HG02943 (cell line): ENCODE results near the gene LTBP3.

ENCODE experiments used
- ATAC-seq: cut with Tn5 transposase; IDR thresholded peaks from one replicate; pipeline ENCODE4 v1.9.1; 2021; ENCODE audit warnings: mild to moderate bottlenecking, low read depth, moderate library complexity; ENCODE audit not compliant: unreplicated experiment

The LTBP3 gene

GRCh38 chr11:65586247-65586630 is 28.1 kb upstream of the LTBP3 start:
- ATAC-seq, result no peak

GRCh38 chr11:65585396-65586246 is 27.5 kb upstream of the LTBP3 start:
- ATAC-seq, result no peak

GRCh38 chr11:65584723-65585171 is 26.6 kb upstream of the LTBP3 start:
- no peak for ATAC-seq

DNA sequence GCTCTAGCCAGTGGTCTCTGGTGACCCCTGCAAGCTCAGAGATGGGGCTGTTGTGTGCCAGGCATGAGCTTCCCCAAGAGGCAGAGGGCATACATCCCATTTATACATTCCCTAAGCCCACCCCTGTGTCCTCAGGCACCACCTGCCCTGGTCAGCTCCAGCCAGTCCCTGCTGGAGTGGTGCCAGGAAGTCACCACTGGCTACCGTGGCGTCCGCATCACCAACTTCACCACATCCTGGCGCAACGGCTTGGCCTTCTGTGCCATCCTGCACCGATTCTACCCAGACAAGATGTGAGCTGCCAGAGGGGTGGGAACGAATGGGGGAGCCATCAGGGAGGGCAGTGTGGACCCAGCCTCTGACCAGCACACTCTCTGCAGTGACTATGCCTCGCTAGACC is 25.9 kb upstream of the LTBP3 start:
- ATAC-seq, result no peak

- no peak for ATAC-seq
Measured at GRCh38 chr11:65583589-65583988, 25.4 kb upstream of the LTBP3 start.

DNA sequence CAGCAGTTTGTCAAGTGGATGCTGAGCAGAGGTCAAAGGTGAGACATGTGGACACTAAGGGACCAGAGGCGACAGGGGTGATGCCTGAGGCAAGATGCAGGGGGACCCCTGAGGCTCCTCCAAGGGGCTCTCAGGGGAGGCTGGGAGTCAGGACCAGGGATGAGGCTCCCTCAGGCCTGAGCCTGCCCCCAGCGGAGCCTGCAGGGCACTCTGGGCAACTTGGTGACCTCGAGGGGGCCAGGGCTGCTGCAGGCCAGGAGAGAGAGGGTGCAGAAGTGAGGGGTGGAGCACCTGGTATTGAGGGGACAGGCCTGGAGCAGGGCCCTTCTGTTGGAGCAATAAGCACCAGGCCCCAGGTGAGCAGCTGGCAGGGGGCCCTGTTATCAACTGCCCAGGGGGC is 23.8 kb upstream of the LTBP3 start:
- no peak for ATAC-seq

DNA sequence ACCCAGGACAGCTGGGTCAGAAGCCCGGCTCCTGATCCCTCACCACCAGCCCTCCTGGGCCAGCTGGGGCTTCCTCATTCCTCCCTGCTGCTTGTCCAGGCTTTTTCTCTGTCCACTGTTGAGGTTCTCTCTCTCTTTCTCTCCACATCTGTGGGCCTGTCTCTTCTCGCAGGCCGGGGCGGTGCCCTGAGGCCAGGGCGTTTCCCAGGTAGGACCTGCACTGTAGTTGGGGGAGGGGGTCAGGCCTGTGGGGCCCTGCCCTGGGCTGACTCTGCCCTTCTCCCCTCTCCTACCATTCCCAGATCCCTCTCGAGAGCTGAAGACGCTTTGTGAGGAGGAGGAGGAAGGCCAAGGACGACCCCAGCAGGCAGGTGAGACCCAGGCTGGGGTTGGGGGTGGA is 22.6 kb upstream of the LTBP3 start:
- no peak for ATAC-seq

- no peak for ATAC-seq
Measured at GRCh38 chr11:65580031-65580692, 22.0 kb upstream of the LTBP3 start.

DNA sequence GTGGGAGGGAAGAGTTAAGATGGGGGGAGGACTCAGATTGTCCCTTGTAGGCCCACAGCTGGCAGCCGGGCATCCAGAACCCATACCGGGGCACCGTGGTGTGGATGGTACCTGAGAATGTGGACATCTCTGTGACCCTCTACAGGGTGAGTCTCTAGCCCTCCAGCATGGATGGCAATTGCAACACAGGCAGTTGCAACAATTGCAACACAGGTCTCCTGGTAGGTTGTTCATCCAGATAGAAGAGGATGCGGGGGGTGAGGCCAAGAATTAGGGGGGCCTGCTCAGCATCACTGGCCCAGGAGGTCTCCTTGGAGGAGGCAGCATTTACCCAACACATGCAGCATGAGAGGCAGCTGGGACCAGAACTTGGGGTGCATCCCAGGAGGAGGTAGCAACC is 21.1 kb upstream of the LTBP3 start:
- ATAC-seq, result no peak

DNA sequence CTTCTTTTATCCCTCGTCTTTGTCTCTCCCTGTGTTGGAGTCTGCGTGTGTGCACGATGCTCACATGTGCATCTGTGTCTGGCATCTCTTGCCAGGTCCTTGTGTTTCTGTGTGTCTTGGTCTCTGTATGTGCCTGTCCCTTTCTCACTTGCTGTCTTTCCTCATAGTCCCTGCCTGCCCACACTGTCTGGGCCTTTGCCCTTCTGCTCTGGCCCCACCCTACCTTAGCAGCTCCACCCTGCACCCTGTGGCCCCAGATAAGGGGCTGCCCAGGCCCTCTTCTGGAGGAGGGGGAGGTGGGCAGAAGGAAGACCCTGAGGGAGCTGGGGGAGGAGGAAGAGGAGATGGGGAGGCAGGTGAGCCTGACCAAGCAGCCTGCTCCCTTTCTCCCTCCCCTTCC is 20.5 kb upstream of the LTBP3 start:
- no peak for ATAC-seq

GRCh38 chr11:65578134-65578533 is 20.0 kb upstream of the LTBP3 start:
- no peak for ATAC-seq

DNA sequence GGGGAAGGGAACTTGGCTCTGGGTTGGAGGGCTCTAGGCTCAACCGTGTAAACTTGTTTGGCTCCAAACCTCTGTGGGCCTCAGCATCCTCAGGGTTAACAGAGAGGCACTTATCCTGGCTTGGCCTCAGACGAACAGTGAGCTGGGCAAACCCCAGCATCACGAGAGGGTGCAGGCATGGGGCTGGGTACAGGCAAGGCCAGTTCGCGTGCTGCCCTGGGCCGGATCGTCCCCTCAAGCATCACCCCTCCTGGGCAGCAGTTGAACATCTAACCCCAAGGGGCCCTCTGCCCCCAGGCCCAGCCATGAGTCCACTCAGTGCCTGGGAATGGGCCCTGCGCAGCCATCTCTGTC is 19.6 kb upstream of the LTBP3 start:
- ATAC-seq, result no peak

DNA sequence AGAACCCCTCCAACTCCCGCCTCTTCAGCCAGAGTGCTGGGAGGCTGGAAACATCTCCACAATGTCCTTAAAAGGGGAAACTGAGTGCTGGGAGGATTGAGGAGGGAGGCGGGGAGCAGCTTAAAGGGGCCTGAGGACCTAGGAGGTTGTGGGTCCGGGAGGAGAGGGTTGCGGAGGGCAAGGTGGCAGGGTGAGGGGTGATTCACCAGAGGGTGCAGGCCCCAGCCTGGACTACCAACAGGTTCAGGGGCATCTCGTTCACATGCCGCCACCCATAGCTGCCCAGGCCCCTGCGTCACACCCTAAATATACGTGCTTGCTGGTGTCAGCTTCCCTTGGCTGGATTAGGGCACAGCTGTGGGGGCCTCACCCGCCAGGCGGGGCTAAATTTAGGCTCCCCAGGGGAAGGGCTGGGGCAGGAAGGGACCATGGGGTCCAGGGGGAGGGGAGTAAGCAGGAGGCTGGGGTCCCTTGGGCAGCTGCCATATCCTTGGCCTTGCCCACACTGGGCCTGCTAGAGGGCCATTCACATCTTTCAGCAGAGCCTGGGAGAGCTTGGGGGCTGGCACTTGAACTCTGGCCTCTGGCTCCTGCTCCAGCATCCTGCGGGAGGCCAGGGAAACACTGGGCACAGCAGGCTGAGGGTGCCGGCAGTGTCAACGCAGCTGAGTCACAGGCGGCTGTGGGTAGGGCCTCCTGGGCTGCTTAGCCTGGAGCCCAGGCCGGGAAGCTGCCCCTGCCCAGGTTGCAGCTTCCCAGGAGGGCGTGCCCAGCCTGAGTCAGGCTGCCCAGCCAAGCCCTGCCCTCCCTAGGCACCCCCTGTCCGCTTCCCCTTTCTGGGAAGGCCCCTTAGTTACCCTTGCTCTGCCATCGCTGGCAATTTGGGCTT is 19.0 kb upstream of the LTBP3 start:
- no peak for ATAC-seq

DNA sequence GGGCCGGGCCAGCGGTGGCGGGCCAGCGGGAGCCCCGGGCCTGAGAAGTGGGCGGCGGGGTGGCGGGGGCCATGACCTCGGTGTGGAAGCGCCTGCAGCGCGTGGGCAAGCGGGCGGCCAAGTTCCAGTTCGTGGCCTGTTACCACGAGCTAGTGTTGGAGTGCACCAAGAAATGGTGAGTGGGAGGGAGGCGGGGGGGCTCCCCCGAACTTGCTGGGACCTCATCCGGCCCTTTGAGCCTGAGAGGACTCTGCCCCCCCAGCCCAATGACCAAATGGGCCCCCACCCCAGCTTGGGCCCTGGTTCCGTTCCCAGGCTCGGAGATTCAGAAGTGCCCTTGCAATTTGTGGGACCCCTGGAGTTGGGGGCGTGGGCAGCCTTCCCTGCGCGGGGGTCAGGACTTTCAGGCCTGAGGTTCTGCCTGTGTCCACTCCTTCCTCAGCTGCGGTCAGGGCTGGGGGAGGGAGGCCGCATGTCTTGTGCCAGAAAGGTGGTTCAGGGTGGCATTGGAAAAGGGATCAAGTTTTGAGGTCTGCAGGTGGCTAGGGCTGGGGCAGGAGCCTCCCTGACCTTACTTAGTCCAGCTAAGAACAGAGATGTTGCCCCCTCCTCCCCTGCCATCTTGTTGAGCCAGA is 18.2 kb upstream of the LTBP3 start:
- ATAC-seq, result no peak

- no peak for ATAC-seq
Measured at GRCh38 chr11:65575568-65576231, 17.5 kb upstream of the LTBP3 start, which contains the start of gene EHBP1L1. Gene EHBP1L1, plus strand, starts transcription at chr11:65576053. Its CDS starts 250 bp downstream, at chr11:65576303.

DNA sequence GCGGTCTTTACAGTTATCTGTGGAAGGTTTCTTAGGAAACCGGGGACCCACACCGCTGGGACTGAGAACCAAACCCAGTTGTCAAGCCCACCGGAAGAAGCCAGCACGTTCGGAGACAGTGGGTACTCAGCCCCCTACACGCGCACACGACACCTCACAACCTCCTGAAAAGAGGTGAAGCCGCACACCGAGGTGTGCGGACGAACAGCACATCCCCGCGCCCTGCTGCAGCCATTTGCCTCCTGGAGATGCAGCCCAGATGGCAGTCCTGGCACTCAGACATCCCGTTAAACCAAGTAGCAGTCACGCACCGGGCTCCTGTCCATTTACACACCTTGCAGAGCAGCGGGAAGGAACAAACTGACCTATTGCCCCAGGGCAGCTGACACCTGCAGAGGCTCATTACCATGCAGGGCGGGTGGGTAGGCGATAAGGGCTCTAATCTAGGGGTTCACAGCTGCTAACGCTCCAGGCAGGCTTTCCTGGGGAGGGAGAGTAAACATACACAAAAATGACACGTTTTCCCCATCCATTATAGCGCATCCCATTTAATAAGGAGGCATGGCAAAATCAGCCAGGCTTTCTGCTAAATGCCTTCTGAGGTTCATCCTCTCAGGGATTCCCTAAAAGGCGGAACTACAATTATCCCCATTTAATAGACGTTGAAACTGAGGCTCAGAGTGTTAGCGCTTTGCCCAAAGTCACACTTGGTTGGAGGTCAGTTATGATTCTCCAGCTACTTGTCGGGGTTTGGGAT is 16.8 kb upstream of the LTBP3 start:
- no peak for ATAC-seq

GRCh38 chr11:65574109-65574810 is 16.1 kb upstream of the LTBP3 start:
- ATAC-seq, result peak; percentile 27

GRCh38 chr11:65573391-65574079 is 15.4 kb upstream of the LTBP3 start:
- ATAC-seq, result no peak
